Measurements from ENCODE around the gene DLGAP1.

- TF ChIP-seq CTCF (IDR thresholded peaks at IDR 0.05 in 4 of 5, conservative IDR thresholded peaks at IDR 0.05 in 1 of 5) (no peak), POLR2A (IDR thresholded peaks at IDR 0.05) (no peak)
Observed at GRCh38 chr18:4267641-4268040, 187.5 kb downstream of the DLGAP1 start.
